NCI-H2171 (cell line): ENCODE results near the gene PSAP.

Experiments used
- DNase-seq: peaks from one replicate; lab custom pipeline; 2025; lab: John Stamatoyannopoulos, UW

Gene PSAP

GRCh38 chr10:71783917-71784678 lies 67.0 kb downstream of the PSAP start:
- no peak for DNase-seq

- DNase-seq, result no peak
These were observed 68.0 kb downstream of the PSAP start for GRCh38 chr10:71782917-71783490.

- no peak for DNase-seq
These were observed 68.7 kb downstream of the PSAP start for GRCh38 chr10:71782221-71782916.

GRCh38 chr10:71780719-71781118 lies 70.3 kb downstream of the PSAP start:
- no peak for DNase-seq

GRCh38 chr10:71780156-71780555 lies 70.9 kb downstream of the PSAP start:
- DNase-seq, result no peak

GRCh38 chr10:71779641-71780040 lies 71.4 kb downstream of the PSAP start:
- DNase-seq, result no peak

- no peak for DNase-seq
These were observed 72.8 kb downstream of the PSAP start for GRCh38 chr10:71778071-71778825.

GRCh38 chr10:71777213-71777985 lies 73.7 kb downstream of the PSAP start:
- DNase-seq, result no peak

GRCh38 chr10:71776481-71776925 lies 74.5 kb downstream of the PSAP start:
- DNase-seq, result no peak

GRCh38 chr10:71774916-71775702 lies 75.9 kb downstream of the PSAP start:
- DNase-seq, result no peak

GRCh38 chr10:71773221-71773971 lies 77.7 kb downstream of the PSAP start, which contains the start of gene VSIR:
Gene VSIR, minus strand, starts transcription at chr10:71773520. Its CDS starts 81 bp downstream, at chr10:71773439.
- DNase-seq, result peak; percentile 52

GRCh38 chr10:71772832-71773220 lies 78.2 kb downstream of the PSAP start:
- no peak for DNase-seq

GRCh38 chr10:71771821-71772617 lies 79.0 kb downstream of the PSAP start:
- no peak for DNase-seq

- DNase-seq, result no peak
These were observed 79.8 kb downstream of the PSAP start for GRCh38 chr10:71771204-71771603.

GRCh38 chr10:71770789-71771188 lies 80.3 kb downstream of the PSAP start:
- DNase-seq, result no peak

GRCh38 chr10:71770255-71770654 lies 80.8 kb downstream of the PSAP start:
- no peak for DNase-seq

GRCh38 chr10:71769279-71769823 lies 81.7 kb downstream of the PSAP start:
- DNase-seq, result no peak

- no peak for DNase-seq
These were observed 83.5 kb downstream of the PSAP start for GRCh38 chr10:71767420-71768035.
